GM11168 (cell line): ENCODE measurements around the gene SLC25A41.
"Not testable (repeated sequence)": the region's sequence is repeated elsewhere in the genome, so short reads cannot be mapped to it uniquely, and the experiment has no call there.

Experiments
- in situ Hi-C: fragments of 300-500 bp; cut with MboI; formaldehyde crosslinking; loops from one replicate; pipeline ENCODE4 v1.12.0; 2022; ENCODE audit warnings: low sequenced_read_pairs; ENCODE audit not compliant: unreplicated experiment

Gene SLC25A41

DNA sequence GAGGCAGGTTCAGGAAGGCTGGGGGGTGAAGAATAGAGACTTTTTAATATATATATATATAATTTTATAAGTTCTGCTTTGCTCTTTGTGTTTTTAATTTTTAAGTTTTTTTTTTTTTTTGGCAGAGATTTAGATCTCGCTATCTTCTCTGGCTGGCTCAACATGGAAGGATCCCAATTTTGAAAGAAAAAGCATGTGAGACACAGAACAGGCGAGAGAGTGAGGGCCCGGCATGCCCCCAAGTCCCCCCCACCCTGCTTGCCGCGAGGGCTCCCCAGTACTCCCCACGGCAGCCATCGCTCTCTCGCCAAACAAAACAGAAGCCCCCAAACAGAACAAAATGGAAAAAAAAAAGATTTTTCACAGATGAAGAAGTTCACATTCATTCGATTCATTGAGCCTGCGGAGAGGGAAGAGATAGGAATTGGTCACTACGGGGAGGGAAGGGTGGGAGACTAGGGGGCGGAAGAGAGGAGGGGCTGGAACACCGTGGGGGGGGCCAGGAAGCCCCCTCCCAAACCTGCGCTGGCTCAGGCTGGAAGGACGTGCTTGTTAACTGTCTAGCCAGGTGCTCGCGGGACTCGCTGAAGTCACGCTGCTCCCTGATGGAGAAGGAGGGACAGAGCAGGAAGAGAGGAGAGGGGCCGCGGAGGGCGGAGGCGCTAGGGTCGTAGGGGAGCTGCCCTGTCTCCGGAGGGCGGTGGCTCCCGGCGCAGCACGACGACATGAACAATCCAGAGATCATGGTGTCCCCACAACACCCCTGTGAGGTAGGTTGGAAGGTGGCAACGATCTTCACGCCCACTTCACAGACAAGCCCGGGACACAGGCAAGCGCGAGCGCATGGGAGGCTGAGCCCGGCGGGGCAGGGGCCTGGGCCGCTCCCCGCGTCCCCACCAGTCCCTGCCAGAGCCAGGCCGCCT, 19.6 kb downstream of the SLC25A41 start:
- in situ Hi-C loops, result no loop called here

DNA sequence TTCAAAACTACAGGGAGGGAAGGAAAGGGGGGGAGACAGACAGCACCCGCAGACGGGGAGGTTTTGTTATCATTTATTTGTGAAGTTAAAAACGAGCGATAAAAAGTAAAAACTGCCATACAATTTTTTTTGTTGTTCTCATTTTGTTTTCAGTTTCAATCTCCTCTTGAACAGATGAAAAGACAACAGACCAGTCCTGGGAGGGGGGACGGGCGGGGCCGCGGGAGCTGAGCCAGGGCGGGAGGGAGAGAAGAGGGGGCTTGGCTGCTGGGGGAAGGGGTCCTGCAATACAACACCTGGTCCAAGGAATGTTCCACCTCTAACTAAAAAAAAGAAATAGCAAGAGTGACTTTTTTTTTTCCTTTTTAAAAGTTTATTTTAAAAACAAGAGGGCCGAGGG, 20.3 kb downstream of the SLC25A41 start:
- in situ Hi-C loops, result no loop called here

DNA sequence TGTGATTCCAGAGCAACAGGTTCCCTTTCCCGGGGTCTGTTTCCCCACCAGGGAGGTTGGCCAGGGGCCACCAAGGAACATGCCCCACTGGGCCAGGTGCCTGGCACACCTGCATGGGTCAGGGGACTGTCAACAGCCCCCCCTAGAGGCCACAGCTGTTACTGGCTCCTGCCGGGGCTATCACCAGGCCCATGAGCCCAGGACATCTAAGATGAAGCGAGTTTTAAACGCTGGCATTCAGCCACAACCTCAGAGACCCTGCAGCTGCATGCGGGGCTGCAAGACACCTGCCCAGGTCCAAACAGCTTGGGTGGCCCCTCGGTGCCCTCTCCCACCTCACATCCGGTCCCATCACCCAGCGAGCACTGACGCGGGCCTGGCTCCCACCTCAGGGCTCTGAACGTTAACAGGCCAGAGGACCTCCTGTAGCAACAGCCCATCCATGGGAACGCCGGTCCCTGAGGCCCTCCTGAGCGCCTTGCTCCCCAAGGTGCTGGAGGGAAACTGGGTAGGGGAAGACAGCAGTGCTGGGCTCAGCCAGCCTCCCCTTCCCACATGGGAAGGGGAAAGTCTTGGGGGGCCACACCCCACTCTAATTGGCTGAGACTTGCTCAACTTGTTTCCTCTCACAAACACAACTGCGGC, 21.0 kb downstream of the SLC25A41 start:
- in situ Hi-C loops, result no loop called here

DNA sequence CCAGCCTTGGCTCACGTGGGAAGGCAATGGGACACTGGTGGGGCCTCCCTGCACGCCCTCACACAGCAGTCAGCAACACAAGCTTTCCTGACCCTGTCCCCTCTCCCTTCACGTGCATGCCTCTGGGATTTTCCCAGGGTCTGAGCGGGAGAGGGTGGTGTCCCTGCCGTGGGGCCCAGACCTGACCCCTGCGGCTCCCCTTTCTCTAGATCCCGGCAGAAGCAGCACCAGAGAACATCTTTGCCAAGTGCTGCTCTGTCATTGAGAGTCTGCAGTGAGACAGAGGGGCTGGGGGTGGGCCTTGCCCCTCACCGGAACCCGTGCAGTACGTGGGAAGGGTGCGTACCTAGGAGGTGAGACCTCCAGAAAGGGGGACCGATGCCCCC, 21.5 kb downstream of the SLC25A41 start:
- in situ Hi-C loops, result no loop called here

DNA sequence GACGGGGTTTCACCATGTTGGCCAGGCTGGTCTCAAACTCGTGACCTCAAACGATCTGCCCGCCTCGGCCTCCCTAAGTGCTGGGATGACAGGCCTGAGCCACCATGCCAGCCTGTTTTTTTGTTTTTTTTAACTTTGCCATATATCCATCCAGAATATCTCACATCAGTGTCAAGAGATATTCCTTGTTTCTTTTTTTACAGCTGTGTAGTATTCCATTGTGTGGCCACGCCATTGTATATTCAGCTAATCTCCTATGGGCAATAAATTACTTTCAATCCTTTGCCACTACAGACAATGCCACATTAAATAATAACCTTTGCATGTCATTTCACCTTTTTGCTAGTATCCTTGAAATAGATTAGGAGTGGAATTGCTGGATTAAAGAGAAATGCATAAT, 24.2 kb downstream of the SLC25A41 start:
- in situ Hi-C loops, result no loop called here

DNA sequence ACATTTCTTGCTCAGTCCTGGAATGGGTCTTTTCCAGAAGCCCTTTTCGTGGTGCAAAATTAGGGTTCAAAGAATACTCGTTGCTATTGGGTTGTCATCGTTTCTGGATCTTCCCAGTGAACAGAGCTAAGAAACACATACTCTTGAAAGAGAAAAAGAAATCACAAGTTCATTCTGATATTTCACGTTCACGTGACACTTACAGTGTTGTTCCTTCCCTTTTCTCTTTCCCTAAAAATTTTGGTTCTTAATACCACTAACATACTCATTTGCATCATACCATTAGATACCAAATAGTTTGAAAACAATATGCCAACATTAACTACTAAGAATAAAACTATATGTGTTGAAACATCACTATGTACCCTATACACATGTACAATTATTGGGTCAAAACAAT, 27.2 kb downstream of the SLC25A41 start:
- in situ Hi-C loops, result no loop called here

DNA sequence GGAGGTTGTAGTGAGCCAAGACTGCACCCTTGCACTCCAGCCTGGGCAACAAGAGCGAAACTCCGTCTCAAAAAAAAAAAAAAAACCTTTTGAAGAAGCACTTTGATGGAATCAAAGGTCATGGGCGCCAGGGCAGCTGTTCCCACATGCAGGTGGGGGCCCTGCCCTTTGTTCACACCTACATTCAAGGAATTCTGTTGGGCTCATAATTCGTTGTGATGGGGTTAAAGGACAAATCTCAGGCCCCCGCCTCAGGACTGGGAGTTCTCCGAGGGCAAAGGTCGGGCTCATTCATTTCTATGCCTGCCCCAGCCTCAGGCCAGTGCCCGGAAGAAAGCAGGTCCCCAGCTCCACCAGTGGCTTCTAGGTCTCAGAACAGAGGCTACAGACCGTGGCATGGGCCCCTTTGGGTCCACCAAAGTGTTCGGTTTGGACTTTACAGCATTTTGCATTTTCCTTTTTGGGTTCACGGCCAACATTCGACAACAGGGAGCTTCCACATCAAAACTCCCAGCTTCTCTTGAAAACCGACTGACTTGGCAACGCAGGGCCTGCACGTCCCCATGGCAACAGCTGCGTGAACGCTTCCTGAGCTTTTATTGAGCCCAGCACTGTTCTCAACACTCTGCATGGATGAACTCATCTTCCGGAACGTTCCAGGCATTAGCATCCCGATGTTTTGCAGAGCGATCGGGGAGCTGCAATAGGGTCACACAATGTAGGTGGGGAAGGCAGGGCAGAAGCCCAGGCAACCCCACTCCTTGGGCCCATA, 30.5 kb downstream of the SLC25A41 start:
- in situ Hi-C loops, result no loop called here

DNA sequence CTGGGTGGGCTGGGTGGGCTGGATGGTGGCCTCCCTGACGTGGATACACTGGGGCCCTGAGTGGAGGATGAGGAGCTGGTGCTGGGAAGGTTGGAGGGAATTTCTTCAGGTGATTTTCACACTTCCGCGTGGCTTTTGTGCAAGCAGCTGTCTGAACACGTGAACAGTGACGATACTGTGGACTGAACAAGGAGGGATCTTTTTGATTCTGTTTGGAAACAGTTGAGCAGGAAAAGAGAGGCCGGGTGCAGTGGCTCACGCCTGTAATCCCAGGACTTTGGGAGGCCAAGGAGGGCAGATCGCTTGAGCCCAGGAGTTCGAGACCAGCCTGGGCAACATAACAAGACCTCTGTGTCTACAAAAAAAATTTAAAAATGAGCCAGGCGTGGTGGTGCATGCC, 31.5 kb downstream of the SLC25A41 start:
- in situ Hi-C loops, result no loop called here

DNA sequence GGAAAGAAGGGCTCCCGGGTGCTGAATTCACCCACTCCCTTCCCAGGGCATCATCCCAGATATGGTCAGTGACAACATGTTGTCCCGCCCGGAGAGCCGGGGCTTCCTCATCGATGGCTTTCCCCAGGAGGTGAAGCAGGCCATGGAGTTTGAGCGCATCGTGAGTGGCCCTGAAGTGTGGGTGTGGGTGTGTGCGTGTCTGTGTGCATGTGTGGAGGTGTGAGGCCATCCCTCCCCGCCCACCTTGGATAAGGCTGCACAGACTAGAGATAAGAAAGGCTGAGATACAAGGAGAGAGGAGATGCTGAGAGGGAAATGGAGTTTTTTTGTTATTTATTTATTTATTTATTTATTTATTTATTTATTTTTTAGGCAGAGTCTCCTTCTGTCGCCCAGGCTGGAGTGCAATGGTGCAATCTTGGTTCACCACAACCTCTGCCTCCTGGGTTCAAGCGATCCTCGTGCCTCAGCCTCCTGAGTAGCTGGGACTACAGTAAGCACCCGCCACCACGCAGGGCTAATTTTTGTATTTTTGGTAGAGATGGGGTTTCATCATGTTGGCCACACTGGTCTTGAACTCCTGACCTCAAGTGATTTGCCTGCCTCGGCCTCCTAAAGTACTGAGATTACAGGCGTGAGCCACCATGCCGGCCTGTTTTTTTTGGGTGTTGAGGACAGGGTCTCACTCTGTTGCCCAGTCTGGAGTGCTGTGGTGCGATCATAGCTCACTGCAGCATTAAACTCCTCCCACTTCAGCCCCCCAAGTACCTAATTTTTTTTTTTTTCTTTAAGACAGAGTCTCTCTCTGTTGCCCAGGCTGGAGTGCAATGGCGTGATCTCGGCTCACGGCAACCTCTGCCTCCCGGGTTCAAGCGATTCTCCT, 33.3 kb downstream of the SLC25A41 start:
- in situ Hi-C loops, result not testable (repeated sequence)

DNA sequence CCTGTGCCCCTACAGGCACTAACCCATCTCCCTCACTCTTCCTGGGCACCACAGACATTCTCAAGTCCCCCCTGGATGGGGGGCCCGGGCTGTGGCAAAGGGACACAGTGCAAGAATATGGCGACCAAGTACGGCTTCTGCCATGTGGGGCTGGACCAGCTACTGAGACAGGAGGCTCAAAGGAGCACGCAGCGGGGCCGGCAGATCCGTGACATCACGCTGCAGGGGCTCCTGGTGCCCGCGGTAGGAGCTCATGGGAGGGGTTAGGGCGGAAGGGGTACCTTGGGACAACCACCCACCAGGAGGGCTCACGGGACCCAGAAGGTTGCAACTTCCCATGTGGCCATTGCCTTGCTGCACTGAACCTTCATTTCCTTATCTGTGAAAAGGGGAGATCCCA, 37.3 kb downstream of the SLC25A41 start:
- in situ Hi-C loops, result no loop called here

DNA sequence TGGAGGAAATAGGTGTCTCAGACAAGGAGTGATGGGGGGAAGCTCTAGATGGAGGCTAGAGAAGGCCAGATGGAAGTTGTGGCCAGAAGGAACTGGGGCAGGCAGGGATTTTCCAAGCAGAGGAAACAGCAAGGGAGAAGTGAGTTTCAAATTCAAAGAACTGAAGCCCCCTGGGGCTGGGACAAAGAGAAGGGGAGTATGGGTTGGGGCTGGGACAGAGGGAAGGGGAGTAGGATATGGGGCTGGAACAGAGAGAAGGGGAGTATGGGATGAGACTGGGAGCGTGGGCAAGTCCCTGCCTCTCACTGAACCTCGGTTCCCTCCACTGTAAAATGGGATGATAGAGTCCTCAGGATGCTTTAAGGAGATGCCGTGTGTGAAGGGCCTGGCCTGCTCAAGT, 38.7 kb downstream of the SLC25A41 start:
- in situ Hi-C loops, result no loop called here

DNA sequence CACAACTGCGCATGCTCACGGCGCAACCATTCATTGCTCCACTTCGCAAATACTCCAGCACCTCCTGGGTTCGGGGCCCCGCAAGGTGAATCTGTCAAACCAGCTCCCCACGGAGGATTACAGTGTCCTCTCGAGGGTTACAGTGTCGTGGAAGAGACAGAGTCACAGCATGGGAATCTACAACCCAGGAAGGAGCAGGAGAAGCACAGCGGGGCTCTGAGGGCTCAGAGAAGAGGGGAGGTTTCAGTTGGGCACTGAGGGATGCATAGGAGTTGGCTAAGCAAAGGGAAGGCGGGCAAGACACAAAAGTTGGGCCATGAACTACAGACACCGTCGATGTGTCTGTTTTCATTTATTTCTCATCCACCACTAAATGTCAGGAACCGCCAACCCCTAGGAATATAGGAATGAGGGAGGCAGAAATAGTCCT, 39.6 kb downstream of the SLC25A41 start:
- in situ Hi-C loops, result no loop called here

DNA sequence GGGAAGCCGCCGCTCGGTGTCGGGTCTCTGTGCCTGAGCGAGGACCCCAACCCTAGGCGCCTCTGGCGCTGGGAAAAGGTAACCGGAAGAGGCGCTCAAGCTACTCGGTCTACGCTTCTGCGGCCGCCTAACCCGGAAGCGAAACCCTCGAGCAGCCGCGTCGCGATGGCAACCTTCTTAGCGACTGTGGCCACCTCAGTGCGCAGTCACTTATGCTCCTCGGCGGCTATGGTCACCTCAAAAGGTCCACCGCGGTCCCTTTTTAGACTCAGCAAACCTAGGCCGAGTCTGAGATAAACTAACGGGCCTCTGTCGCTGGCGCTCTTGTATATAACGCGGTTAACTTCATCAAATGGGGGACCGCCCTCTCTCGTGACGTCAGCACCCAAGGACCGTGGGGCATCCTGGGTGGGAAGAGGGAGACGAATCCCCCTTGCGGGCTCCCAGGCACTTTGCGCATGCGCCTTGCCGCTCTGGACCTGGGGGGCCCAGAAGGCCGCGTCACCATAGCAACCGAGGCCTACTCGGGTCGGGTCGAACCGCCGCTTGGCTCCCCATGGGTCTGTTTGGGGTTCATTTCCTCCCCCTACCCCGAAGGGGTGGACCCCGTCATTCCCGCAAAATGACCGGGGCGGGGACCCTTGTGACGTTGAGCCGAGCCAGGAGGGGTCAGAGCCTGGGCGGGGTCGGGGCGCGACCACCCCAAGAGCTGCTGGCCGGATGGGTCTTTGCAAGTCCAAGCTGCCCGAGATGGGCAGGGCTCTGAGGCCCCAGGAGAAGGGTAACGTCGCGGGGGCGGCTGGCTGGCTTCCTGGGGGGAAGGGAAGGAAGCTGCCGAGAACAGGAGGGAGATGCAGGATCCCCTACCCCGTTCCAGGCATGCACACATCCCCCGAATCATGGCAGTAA, 40.2 kb downstream of the SLC25A41 start, which contains the start of gene GTF2F1:
GTF2F1 (minus strand) TSS at position 91 of the 909 bp plus-strand sequence. CDS start 169 bp downstream, outside the sequence.
- in situ Hi-C loops, result no loop called here

DNA sequence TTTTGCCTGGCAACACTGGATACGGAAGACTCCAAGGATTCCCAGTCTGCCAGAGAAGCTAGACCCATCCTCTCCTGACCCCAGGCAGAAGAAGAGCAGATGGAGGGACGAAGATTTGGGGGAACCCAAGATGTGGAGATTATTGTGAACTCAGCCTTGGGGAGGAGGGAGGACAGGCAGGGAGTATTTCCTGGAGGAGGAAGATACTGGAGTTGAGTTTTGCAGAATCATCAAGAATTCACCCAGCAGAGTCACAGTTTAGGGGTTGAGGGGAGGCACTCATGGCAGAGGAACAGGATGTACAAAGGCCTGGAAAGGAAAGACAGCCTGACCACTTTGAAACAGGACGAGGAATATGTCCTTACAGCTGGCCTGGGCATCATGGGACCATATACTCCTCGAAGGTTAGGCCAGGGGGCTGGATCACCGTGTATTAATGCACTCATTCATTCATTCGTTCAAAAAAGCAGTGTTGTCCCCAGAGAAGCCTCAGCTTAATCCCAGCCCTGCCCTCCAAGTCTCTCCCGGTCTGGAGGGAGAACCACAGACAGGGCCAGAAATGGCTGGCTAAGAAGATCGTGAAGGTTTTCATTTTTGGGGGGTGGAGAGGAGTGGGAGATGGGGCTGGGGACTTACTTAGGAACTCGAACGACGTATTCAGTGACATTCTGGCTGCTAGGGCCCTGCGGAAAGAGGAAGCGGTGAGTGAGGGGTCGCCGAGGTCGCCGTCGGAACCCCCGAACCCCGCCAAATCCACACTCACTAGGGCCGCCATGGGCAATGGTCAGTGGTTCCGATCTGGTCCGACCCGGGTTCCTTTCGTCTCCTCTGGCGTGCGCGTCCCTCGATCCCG, 41.1 kb downstream of the SLC25A41 start:
- in situ Hi-C loops, result no loop called here

DNA sequence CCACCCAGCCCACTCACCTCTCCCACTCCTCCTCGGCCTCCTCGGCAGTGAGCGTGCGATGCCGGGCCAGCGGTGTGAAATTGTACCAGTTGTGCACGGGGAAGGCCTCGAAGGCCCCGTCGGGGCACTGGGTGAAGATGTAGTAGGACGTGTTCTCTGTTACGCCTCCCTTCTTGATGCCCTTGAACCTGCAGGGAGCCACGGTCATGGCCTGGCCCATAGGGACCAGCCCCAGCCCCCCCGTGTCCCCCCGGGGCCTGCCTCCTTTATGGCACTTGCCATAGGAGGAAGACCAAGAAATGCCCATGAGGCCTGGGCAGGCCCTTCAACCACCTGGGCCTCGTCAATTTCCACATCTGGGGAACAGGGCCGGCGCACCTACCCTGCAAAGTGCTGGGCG, 46.2 kb downstream of the SLC25A41 start:
- in situ Hi-C loops, result no loop called here

DNA sequence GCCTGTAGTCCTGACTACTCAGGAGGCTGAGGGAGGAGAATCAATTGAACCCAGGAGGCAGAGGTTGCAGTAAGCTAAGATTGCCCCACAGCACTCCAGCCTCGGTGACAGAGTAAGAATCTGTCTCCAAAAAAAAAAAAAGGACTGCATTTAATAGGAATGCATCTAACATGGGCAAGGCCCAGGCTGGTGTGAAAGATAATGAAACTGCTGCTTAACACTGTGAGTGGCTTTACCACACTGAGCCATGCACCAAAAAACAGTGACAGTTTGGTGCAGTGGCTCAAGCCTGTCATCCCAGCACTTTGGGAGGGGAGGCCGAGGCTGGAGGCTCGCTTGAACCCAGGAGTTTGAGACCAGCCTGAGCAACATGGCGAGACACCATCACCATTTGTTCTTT, 49.2 kb downstream of the SLC25A41 start:
- in situ Hi-C loops, result no loop called here

DNA sequence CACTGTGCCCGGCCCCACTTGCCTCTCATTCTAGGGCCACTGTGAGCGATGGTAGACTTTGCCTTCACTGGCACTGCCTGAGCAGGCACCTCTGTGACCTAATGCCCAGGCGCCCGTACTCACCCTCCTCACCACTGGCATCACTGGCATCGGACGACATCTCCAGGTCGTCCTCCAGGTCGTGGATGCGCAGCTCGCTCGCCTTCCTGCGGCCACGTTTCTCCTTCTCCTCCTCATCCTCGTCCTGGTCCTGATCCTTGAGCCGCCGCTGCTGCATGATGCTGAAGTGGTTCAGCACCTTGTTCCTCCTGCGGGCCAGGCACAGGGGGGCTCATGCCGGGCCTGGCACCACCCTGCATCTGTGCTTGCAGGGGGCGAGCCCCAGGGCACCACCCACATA, 50.4 kb downstream of the SLC25A41 start:
- in situ Hi-C loops, result no loop called here
